ENCODE data around the gene CCR6. TPM values are rescaled to one million over a fixed set of nuclear protein-coding genes. Genes with fewer than 3 reads are reported as not detected.

CCR6 gene
- total and polyA plus RNA-seq, 3 experiments from 2014 or later, result 3.5 to 47.3 (median 3.9) TPM

DNA sequence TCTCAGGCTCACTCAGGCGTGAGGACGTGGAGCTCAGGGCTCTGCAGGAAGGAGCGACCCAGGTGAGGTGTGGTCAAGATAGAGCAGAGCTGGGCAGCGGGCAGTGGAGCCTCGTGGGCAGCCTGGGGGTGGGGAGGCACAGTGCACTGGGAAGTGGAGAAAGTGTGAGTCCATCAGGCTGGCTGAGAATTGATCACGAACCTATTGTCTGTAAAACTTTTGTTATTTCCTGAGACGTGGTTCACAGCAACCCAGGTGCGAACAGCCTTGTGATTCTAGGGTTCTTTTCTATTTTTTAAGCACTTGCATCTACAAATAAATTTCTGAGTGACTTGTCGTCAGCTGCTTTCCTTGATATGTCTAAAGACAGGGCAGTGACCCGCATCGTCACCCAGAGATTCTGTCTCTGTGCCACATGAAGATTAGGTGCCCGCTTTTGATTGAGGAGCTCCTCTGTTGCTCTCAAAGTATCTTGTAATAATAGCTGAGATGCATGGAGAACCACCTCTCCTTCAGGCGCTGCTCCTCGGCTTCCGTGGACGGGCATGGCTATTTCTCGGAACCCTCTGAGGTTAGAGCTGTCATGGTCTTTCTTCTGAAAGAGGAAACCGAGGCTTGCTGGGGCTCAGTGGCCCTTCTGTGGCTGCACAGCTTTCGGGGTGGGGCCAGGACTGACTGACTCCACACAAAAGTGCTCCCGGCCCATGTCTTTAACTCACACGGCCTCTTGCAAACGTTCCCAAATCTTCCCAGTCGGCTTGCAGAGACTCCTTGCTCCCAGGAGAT lies 662 bp upstream of the CCR6 start:
- no peaks in the 10 kb centered on the region for H3K9me3 Mint-ChIP-seq
- H3K36me3 Mint-ChIP-seq, result peaks cover 3 to 10% (median 4%) of the 10 kb centered on the region in 3 donors
- H3K4me3 Mint-ChIP-seq, result peak overlapping the region; percentile 72 to 85 (median 79)
- peak overlapping the region; percentile 59 to 100 (median 94) for H3K27ac Mint-ChIP-seq
- Histone ChIP-seq H3K27ac (ENCODE audit: low read depth, low read length) (no peak overlapping the region), H3K27me3 (ENCODE audit: insufficient read depth, low read length, poor library complexity, severe bottlenecking) (no peaks in the 10 kb centered on the region), H3K4me3 (ENCODE audit: low read length) (peak overlapping the region; percentile 30), H3K9me3 (ENCODE audit: low read length) (no peaks in the 10 kb centered on the region), H3K4me1 (ENCODE audit: insufficient read depth, low read length) (peaks cover 62% of the 10 kb centered on the region), H3K36me3 (ENCODE audit: insufficient read depth, low read length) (no peaks in the 10 kb centered on the region)
- peak in 1 of 5 donors; percentile 28 for DNase-seq
- H3K27me3 Mint-ChIP-seq, result no peaks in the 10 kb centered on the region
- H3K4me1 Mint-ChIP-seq, result peaks cover 72 to 86% (median 74%) of the 10 kb centered on the region in 3 donors
- ChIA-PET POLR2A (interaction anchor here (0.6 kb wide), 1 partner anchor 28 kb away, joined by 3 read pairs; no protein-coding TSS in a partner anchor), CTCF (interaction anchor here (1.1 to 2.1 kb wide), 2 partner anchors 13 to 19 kb away, joined by 3 to 8 read pairs; no protein-coding TSS in a partner anchor)

DNA sequence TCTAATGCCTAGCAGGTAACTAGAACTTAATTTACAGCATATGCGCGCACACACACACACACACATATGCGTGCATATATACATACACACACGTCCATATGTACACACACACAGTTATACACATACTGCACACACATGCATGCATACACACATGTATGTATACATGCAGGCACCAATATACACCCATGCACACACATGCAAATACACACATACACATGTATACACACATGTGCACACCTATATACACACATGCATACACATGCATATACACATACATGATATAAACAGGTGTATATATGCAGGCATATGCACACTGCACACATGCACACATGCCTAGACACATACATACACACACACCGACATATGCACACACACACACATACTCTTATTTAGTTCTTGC lies 1.9 kb downstream of the CCR6 start:
- Mint-ChIP-seq H3K9me3 (no peaks in the 10 kb centered on the region), H3K36me3 (peaks cover 0 to 9% (median 9%) of the 10 kb centered on the region in 3 donors), H3K27me3 (no peaks in the 10 kb centered on the region), H3K4me3 (peak overlapping the region in 4 of 7 donors; percentile 15 to 85 (median 36)), H3K4me1 (peaks cover 62 to 73% (median 66%) of the 10 kb centered on the region in 3 donors), H3K27ac (peak overlapping the region in 4 of 8 donors; percentile 69 to 99 (median 88))
- Histone ChIP-seq H3K4me1 (ENCODE audit: insufficient read depth, low read length) (peaks cover 46% of the 10 kb centered on the region), H3K9me3 (ENCODE audit: low read length) (no peaks in the 10 kb centered on the region), H3K27ac (ENCODE audit: low read depth, low read length) (no peak overlapping the region), H3K27me3 (ENCODE audit: insufficient read depth, low read length, poor library complexity, severe bottlenecking) (no peaks in the 10 kb centered on the region), H3K36me3 (ENCODE audit: insufficient read depth, low read length) (no peaks in the 10 kb centered on the region), H3K4me3 (ENCODE audit: low read length) (no peak overlapping the region)
- POLR2A ChIA-PET, result interaction anchor here (0.6 kb wide), 1 partner anchor 103 kb away, joined by 3 read pairs; no protein-coding TSS in a partner anchor
- no peak for DNase-seq
- CTCF ChIA-PET, result interaction anchor here (1.4 to 2.1 kb wide), 2 partner anchors 8 to 18 kb away, joined by 3 to 9 read pairs; no protein-coding TSS in a partner anchor

DNA sequence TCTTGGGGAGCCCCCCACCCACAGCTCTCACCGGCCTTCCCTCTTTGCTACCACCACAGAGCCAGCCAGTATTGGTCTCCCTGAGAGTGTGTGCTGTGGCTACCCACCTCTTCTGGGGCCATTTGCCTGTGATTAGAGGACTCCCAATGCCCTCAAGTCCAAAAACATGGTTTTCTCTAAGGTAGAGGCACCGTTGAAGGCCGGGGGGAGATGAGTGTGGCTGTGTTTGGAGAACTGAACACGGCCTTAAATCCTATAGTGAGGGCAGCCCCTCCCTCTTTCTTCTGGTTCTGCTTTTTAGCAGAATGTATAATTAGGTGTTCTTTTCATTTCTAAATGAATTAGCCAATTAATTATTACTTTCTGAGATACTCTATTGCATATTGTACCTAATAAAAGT lies 2.5 kb downstream of the CCR6 start:
- Mint-ChIP-seq H3K27me3 (no peaks in the 10 kb centered on the region), H3K36me3 (peaks cover 0 to 13% (median 9%) of the 10 kb centered on the region in 3 donors), H3K4me1 (peaks cover 62 to 73% (median 66%) of the 10 kb centered on the region in 3 donors), H3K4me3 (peak overlapping the region in 1 of 7 donors; percentile 13), H3K27ac (peak overlapping the region in 3 of 8 donors; percentile 41 to 82 (median 74)), H3K9me3 (no peaks in the 10 kb centered on the region)
- H3K4me3 ChIP-seq (ENCODE audit: low read length), result no peak overlapping the region
- H3K9me3 ChIP-seq (ENCODE audit: low read length), result no peaks in the 10 kb centered on the region
- ChIA-PET POLR2A (no interaction called here), CTCF (interaction anchor here (2.1 kb wide), 1 partner anchor 17 kb away, joined by 9 read pairs; no protein-coding TSS in a partner anchor)
- DNase-seq, result no peak
- no peaks in the 10 kb centered on the region for H3K27me3 ChIP-seq (ENCODE audit: insufficient read depth, low read length, poor library complexity, severe bottlenecking)
- H3K27ac ChIP-seq (ENCODE audit: low read depth, low read length), result no peak overlapping the region
- H3K4me1 ChIP-seq (ENCODE audit: insufficient read depth, low read length), result peaks cover 46% of the 10 kb centered on the region
- no peaks in the 10 kb centered on the region for H3K36me3 ChIP-seq (ENCODE audit: insufficient read depth, low read length)

DNA sequence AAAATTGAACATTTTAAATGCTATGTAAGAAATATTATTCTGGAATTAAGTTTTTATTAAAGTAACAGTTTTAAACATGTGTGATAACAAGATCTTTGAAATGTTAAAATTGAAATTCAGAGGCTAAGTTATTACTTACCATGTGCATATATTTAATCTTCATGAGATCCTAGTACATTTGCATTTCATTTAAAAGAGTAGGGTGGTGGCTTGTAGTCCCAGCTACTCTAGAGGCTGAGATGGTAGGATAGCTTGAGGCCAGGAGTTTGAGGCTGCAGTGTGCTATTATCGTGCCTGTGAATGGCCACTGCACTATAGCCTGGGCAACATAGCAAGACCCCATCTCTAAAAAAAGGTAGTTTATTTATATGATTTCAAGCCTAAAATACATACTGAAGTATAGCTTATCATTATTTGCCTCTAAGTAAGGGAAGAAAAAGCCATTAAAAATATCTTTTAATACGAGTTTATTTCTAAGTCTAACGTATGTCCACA lies 3.0 kb downstream of the CCR6 start:
- ChIA-PET POLR2A (no interaction called here), CTCF (interaction anchor here (1.4 to 2.1 kb wide), 2 partner anchors 16 to 339 kb away, joined by 4 to 9 read pairs; no protein-coding TSS in a partner anchor)
- Mint-ChIP-seq H3K27ac (no peak overlapping the region), H3K4me3 (no peak overlapping the region), H3K36me3 (peaks cover 0 to 13% (median 9%) of the 10 kb centered on the region in 3 donors), H3K27me3 (no peaks in the 10 kb centered on the region), H3K4me1 (peaks cover 59 to 73% (median 64%) of the 10 kb centered on the region in 3 donors), H3K9me3 (no peaks in the 10 kb centered on the region)
- peaks cover 42% of the 10 kb centered on the region for H3K4me1 ChIP-seq (ENCODE audit: insufficient read depth, low read length)
- H3K36me3 ChIP-seq (ENCODE audit: insufficient read depth, low read length), result no peaks in the 10 kb centered on the region
- H3K27me3 ChIP-seq (ENCODE audit: insufficient read depth, low read length, poor library complexity, severe bottlenecking), result no peaks in the 10 kb centered on the region
- H3K27ac ChIP-seq (ENCODE audit: low read depth, low read length), result no peak overlapping the region
- DNase-seq, result no peak
- H3K4me3 ChIP-seq (ENCODE audit: low read length), result no peak overlapping the region
- H3K9me3 ChIP-seq (ENCODE audit: low read length), result no peaks in the 10 kb centered on the region

DNA sequence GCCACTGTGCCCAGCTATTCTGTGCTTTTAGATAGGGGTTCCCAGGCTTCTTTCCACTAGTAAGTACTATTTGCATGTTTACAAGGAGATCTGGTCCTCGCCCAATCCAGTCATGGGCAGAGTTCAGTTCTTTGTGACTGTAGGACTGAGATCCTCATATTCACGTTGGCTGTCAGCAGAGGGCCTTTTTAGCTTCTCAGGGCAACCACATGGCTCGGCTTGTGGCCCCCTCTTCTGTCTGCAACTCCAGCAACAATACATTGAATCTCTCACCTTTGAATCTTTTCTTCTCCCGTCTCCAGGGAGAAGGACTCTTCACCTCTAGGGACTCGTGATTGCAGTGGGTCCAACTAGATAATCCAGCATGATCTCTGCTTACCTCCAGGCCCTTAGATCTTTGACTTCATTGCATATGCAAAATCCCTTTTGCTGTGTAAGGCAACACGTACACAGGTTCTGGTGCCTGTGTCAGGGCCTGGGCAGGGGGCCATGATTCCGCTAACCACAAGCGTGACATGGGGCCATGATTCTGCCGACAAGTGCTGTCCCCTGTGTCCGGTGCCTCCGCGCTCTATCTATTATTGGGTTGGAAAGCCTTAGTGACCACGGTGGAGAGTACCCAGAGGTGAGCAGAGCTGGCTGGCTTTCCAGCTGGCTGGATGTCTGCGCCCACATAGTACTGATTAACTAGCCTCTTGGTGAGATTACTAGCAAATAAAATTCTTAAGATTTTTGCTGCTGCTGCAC lies 5.1 kb downstream of the CCR6 start:
- H3K4me1 ChIP-seq (ENCODE audit: insufficient read depth, low read length), result peaks cover 21% of the 10 kb centered on the region
- Mint-ChIP-seq H3K4me1 (peaks cover 55 to 68% (median 64%) of the 10 kb centered on the region in 3 donors), H3K27me3 (no peaks in the 10 kb centered on the region), H3K36me3 (peaks cover 0 to 16% (median 9%) of the 10 kb centered on the region in 3 donors), H3K27ac (peak overlapping the region in 3 of 8 donors; percentile 0 to 88 (median 53)), H3K4me3 (no peak overlapping the region), H3K9me3 (no peaks in the 10 kb centered on the region)
- ChIA-PET CTCF (interaction anchor here (2.2 kb wide), 1 partner anchor 13 kb away, joined by 11 read pairs; no protein-coding TSS in a partner anchor), POLR2A (no interaction called here)
- no peaks in the 10 kb centered on the region for H3K27me3 ChIP-seq (ENCODE audit: insufficient read depth, low read length, poor library complexity, severe bottlenecking)
- no peak overlapping the region for H3K4me3 ChIP-seq (ENCODE audit: low read length)
- H3K9me3 ChIP-seq (ENCODE audit: low read length), result no peaks in the 10 kb centered on the region
- DNase-seq, result no peak
- no peaks in the 10 kb centered on the region for H3K36me3 ChIP-seq (ENCODE audit: insufficient read depth, low read length)
- no peak overlapping the region for H3K27ac ChIP-seq (ENCODE audit: low read depth, low read length)

DNA sequence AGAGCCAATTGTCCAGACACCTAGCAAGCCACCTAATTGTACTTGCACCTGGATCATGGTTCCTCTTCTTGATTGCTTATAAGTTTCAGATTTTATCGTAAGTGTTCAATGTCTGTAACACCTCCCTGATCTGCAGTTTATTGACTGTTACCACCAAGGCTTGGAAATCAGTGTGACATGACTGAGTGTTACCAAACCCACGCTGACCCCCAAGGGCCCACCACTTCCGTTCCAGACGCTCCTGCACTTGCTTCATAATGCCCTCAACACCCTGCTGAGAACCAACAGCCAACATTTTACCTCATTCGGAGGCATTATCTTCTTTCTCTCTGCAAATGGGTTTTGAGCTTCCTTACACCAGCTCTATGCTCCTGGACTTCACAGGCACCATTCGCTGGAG lies 6.3 kb downstream of the CCR6 start:
- Mint-ChIP-seq H3K4me3 (peak overlapping the region in 1 of 7 donors; percentile 57), H3K9me3 (no peaks in the 10 kb centered on the region), H3K27me3 (no peaks in the 10 kb centered on the region), H3K27ac (peak overlapping the region in 7 of 8 donors; percentile 62 to 93 (median 76)), H3K4me1 (peaks cover 43 to 57% (median 56%) of the 10 kb centered on the region in 3 donors), H3K36me3 (peaks cover 0 to 18% (median 9%) of the 10 kb centered on the region in 3 donors)
- Histone ChIP-seq H3K27me3 (ENCODE audit: insufficient read depth, low read length, poor library complexity, severe bottlenecking) (no peaks in the 10 kb centered on the region), H3K27ac (ENCODE audit: low read depth, low read length) (no peak overlapping the region), H3K36me3 (ENCODE audit: insufficient read depth, low read length) (no peaks in the 10 kb centered on the region), H3K4me1 (ENCODE audit: insufficient read depth, low read length) (peaks cover 12% of the 10 kb centered on the region), H3K9me3 (ENCODE audit: low read length) (no peaks in the 10 kb centered on the region), H3K4me3 (ENCODE audit: low read length) (no peak overlapping the region)
- DNase-seq, result no peak
- ChIA-PET POLR2A (no interaction called here), CTCF (interaction anchor here (0.8 to 2.2 kb wide), 3 partner anchors 9 to 12 kb away, joined by 3 to 11 read pairs (median 6); no protein-coding TSS in a partner anchor)

DNA sequence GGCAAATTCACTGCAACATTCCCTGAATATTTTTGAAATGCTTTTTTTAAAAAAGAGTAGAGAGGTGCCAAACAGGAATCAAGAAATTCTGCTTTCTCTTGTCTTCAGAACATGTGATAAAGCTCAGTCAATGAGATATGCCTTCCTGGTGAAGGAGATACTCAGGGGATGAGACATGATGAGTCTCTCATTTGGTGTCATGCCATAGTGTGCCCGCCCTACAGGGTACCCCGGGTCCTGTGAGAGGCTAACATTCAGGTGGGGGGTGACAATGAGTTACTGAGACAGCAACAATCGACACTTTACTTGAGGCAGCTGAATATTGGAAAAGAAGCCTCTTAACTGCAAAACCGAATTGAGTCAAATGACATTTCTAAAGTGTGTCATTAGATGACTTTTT lies 6.7 kb downstream of the CCR6 start:
- peaks cover 0 to 22% (median 9%) of the 10 kb centered on the region in 3 donors for H3K36me3 Mint-ChIP-seq
- Histone ChIP-seq H3K27ac (ENCODE audit: low read depth, low read length) (no peak overlapping the region), H3K4me3 (ENCODE audit: low read length) (no peak overlapping the region), H3K36me3 (ENCODE audit: insufficient read depth, low read length) (no peaks in the 10 kb centered on the region), H3K9me3 (ENCODE audit: low read length) (no peaks in the 10 kb centered on the region), H3K27me3 (ENCODE audit: insufficient read depth, low read length, poor library complexity, severe bottlenecking) (no peaks in the 10 kb centered on the region), H3K4me1 (ENCODE audit: insufficient read depth, low read length) (peaks cover 12% of the 10 kb centered on the region)
- H3K9me3 Mint-ChIP-seq, result no peaks in the 10 kb centered on the region
- peak overlapping the region in 6 of 8 donors; percentile 62 to 93 (median 78) for H3K27ac Mint-ChIP-seq
- H3K27me3 Mint-ChIP-seq, result no peaks in the 10 kb centered on the region
- ChIA-PET POLR2A (no interaction called here), CTCF (interaction anchor here (1.4 to 2.2 kb wide), 2 partner anchors 11 to 12 kb away, joined by 6 to 11 read pairs; no protein-coding TSS in a partner anchor)
- peak overlapping the region in 1 of 7 donors; percentile 57 for H3K4me3 Mint-ChIP-seq
- peaks cover 38 to 59% (median 52%) of the 10 kb centered on the region in 3 donors for H3K4me1 Mint-ChIP-seq
- DNase-seq, result no peak

Measured in CD8-positive, alpha-beta memory T cell (primary cell).